Fibroblast of lung (primary cell): Measurements from ENCODE around the gene GNAI1. TPM values are rescaled to one million over a fixed set of nuclear protein-coding genes. Genes with fewer than 3 reads are reported as not detected.
A peak's percentile ranks its signal among the peaks of the same experiment; 100 is the strongest.

Experiments
- DNase-seq, 2 donors: peaks; one replicate each; pipeline versions ENCODE4 v3.0.0 to v3.0.0-alpha.2; 2010; ENCODE audit warnings: low read depth in 2 of 2
- H2AFZ ChIP-seq: 2 replicates; pipeline ENCODE4 v1.5.1; 2012; ENCODE audit warnings: low read length, control low read depth, inconsistent platforms
- H3K27ac ChIP-seq: 2 replicates; pipeline ENCODE4 v1.5.1; 2011; ENCODE audit warnings: low read length, control low read depth; ENCODE audit not compliant: insufficient read depth
- H3K27me3 ChIP-seq: 2 replicates; pipeline ENCODE4 v1.5.1; 2011; ENCODE audit warnings: mild to moderate bottlenecking, low read length; ENCODE audit not compliant: control insufficient read depth, insufficient read depth
- H3K36me3 ChIP-seq: 2 replicates; pipeline ENCODE4 v1.5.1; 2011; ENCODE audit warnings: low read length; ENCODE audit not compliant: control insufficient read depth, insufficient read depth
- H3K4me1 ChIP-seq: 2 replicates; pipeline ENCODE4 v1.5.1; 2011; ENCODE audit warnings: low read length; ENCODE audit not compliant: control insufficient read depth, insufficient read depth; ENCODE audit errors: extremely low read depth
- H3K4me2 ChIP-seq: 2 replicates; pipeline ENCODE4 v1.5.1; 2011; ENCODE audit warnings: low read length, control low read depth; ENCODE audit not compliant: insufficient read depth; ENCODE audit errors: extremely low read depth
- H3K4me3 ChIP-seq, 4 experiments: fragments of 200-600 bp in 1 of 4; sonication (generic) in 1 of 4; replicated peaks in 1 of 4; 2 replicates each; pipeline ENCODE4 v1.5.1; 2011 to 2016; ENCODE audit warnings: low read length in 4 of 4, low read depth in 3 of 4, mild to moderate bottlenecking in 3 of 4, control low read depth in 2 of 4, inconsistent platforms in 1 of 4, mixed read lengths in 1 of 4; ENCODE audit not compliant: insufficient read depth in 1 of 4; ENCODE audit errors: control extremely low read depth in 1 of 4
- H3K79me2 ChIP-seq: 2 replicates; pipeline ENCODE4 v1.5.1; 2012; ENCODE audit warnings: mild to moderate bottlenecking, low read length, inconsistent platforms; ENCODE audit not compliant: control insufficient read depth, insufficient read depth
- H3K9ac ChIP-seq: 2 replicates; pipeline ENCODE4 v1.5.1; 2011; ENCODE audit warnings: mild to moderate bottlenecking, low read length, control low read depth; ENCODE audit not compliant: insufficient read depth
- H3K9me3 ChIP-seq: 2 replicates; pipeline ENCODE4 v1.5.1; 2012; ENCODE audit warnings: low read depth, low read length; ENCODE audit not compliant: control insufficient read depth, insufficient read depth
- H4K20me1 ChIP-seq: 2 replicates; pipeline ENCODE4 v1.5.1; 2011; ENCODE audit warnings: low read length; ENCODE audit not compliant: control insufficient read depth, insufficient read depth; ENCODE audit errors: extremely low read depth
- CTCF ChIP-seq, 2 donors: IDR thresholded peaks in 1 of 2; conservative IDR thresholded peaks in 1 of 2; 1 replicate in 1 of 2; 2 replicates in 1 of 2; pipeline ENCODE4 v1.5.1; 2011 to 2012; ENCODE audit warnings: low read length in 2 of 2, control low read depth in 1 of 2, inconsistent platforms in 1 of 2, low read depth in 1 of 2, mild to moderate bottlenecking in 1 of 2
- EZH2 ChIP-seq: IDR thresholded peaks from 2 replicates; pipeline ENCODE4 v1.5.1; 2012; ENCODE audit warnings: low read length, control low read depth, mild to moderate bottlenecking; ENCODE audit errors: missing control alignments
- polyA plus RNA-seq, 2 donors: library from polyadenylated mRNA; depleted of rRNA in 1 of 2; stranded (reverse) in 1 of 2; unstranded in 1 of 2; fragments of >200 nt; gene quantifications; 2 replicates each; pipeline ENCODE4 v1.2.1, GENCODE V29; 2011 to 2012; ENCODE audit warnings: missing spikeins in 1 of 2
- total RNA-seq: library from RNA; depleted of rRNA; stranded (reverse); fragments of >200 nt; gene quantifications from 2 replicates; pipeline ENCODE4 v1.2.1, GENCODE V29; 2014

GNAI1 gene
- total and polyA plus RNA-seq, 2 donors (not counting 1 experiment from before 2014, with no cell fraction given): 68.9 to 81.8 TPM

DNA sequence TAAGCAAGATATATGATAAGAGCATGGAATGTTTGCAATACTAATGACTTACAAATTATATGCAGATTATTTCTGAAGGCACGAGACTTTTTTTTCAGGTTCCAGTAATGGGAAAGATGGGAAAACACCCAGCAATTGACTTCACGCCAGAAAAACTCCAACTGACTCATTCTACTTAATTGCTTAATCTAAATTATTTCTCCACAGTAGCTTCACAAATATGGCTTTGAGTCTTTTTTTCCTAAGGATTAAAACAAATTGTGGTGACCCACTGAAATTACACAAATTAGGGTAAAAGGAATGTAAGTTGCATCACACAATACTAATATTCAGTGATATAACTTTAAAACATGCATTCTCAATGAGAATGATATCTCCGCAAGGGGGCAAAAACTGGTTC is 138.7 kb downstream of the GNAI1 start:
- Histone ChIP-seq H3K9ac (no peak overlapping the region), H3K36me3 (no peaks in the 10 kb centered on the region), H4K20me1 (no peaks in the 10 kb centered on the region), H3K4me2 (no peak overlapping the region), H3K79me2 (no peaks in the 10 kb centered on the region), H3K27ac (no peak overlapping the region), H3K27me3 (no peaks in the 10 kb centered on the region), H2AFZ (no peak overlapping the region), H3K4me1 (peaks cover 4% of the 10 kb centered on the region), H3K4me3 (no peak overlapping the region), H3K9me3 (no peaks in the 10 kb centered on the region)
- peak; percentile 69 to 88 for DNase-seq
- TF ChIP-seq CTCF (conservative IDR thresholded peaks at IDR 0.05 in 1 of 2, IDR thresholded peaks at IDR 0.05 in 1 of 2; ENCODE audit: low read depth in 1 of 2, low read length in 2 of 2) (peak in 1 of 2 donors; percentile 13), EZH2 (no peak)

GRCh38 chr7:80275192-80275605 is 140.6 kb downstream of the GNAI1 start:
- H3K9me3 ChIP-seq: no peaks in the 10 kb centered on the region
- H3K4me1 ChIP-seq: peaks cover 4% of the 10 kb centered on the region
- DNase-seq: no peak
- H3K4me3 ChIP-seq: no peak overlapping the region
- H2AFZ ChIP-seq: no peak overlapping the region
- no peaks in the 10 kb centered on the region for H3K27me3 ChIP-seq
- no peak overlapping the region for H3K27ac ChIP-seq
- H3K9ac ChIP-seq: no peak overlapping the region
- no peaks in the 10 kb centered on the region for H3K36me3 ChIP-seq
- no peaks in the 10 kb centered on the region for H3K79me2 ChIP-seq
- TF ChIP-seq CTCF (conservative IDR thresholded peaks at IDR 0.05 in 1 of 2, IDR thresholded peaks at IDR 0.05 in 1 of 2; ENCODE audit: low read depth in 1 of 2, low read length in 2 of 2) (no peak), EZH2 (no peak)
- no peak overlapping the region for H3K4me2 ChIP-seq
- no peaks in the 10 kb centered on the region for H4K20me1 ChIP-seq
